Endothelial cell of umbilical vein (primary cell): ENCODE results near the gene CDC42EP4. TPM values are rescaled to one million over a fixed set of nuclear protein-coding genes. Genes with fewer than 3 reads are reported as not detected.

Source experiments
- BruUV-seq: library from RNA; stranded (reverse); fragments of 400-500 nt; replicated peaks from 2 replicates; lab custom pipeline; 2021; lab: Mats Ljungman, UMichigan
- CTCF ChIA-PET: fragments of 300-600, 350-600 bp; sonication (Branson Sonifier 250); formaldehyde crosslinking; loops from one replicate; lab custom pipeline; 2021; ENCODE audit warnings: antibody characterized with exemption, inconsistent platforms; lab: Charles Lee
- POLR2A ChIA-PET: fragments of 300-600, 350-600 bp; sonication (Branson Sonifier 250); formaldehyde crosslinking; loops from one replicate; lab custom pipeline; 2021; ENCODE audit warnings: antibody characterized with exemption, inconsistent platforms; lab: Charles Lee
- DNase-seq: peaks from one replicate; pipeline ENCODE4 v3.0.0-alpha.2; 2011; ENCODE audit warnings: low read depth, low spot score
- FAIRE-seq: peaks from 2 replicates; lab custom pipeline; 2011; peaks lifted over from hg19 to GRCh38; lab: Jason Lieb, UNC
- H2AFZ ChIP-seq: 2 replicates; pipeline ENCODE4 v1.6.0; 2012; ENCODE audit warnings: low read depth, low read length, control low read depth, inconsistent platforms
- H3K27ac ChIP-seq: 2 replicates; pipeline ENCODE4 v1.5.1; 2011; ENCODE audit warnings: low read depth, mild to moderate bottlenecking, control low read depth, low read length, moderate library complexity; ENCODE audit not compliant: insufficient read depth
- H3K27me3 ChIP-seq, 2 experiments: 2 replicates each; pipeline versions ENCODE4 v1.6.0 to v1.6.1; 2011; ENCODE audit warnings: low read length in 2 of 2, mixed read lengths in 1 of 2; ENCODE audit not compliant: control insufficient read depth in 2 of 2, insufficient read depth in 2 of 2
- H3K36me3 ChIP-seq, 2 experiments: 2 replicates in 1 of 2; 3 replicates in 1 of 2; pipeline ENCODE4 v1.5.1; 2011; ENCODE audit warnings: low read length in 2 of 2, mild to moderate bottlenecking in 1 of 2, moderate library complexity in 1 of 2; ENCODE audit not compliant: control insufficient read depth in 2 of 2, insufficient read depth in 2 of 2; ENCODE audit errors: extremely low read depth in 1 of 2
- H3K4me1 ChIP-seq: 3 replicates; pipeline ENCODE4 v1.5.1; 2011; ENCODE audit warnings: mild to moderate bottlenecking, low read length; ENCODE audit not compliant: control insufficient read depth, insufficient read depth; ENCODE audit errors: extremely low read depth
- H3K4me2 ChIP-seq: 2 replicates; pipeline ENCODE4 v1.6.1; 2011; ENCODE audit warnings: low read length, control low read depth, mixed read lengths; ENCODE audit not compliant: insufficient read depth
- H3K4me3 ChIP-seq, 3 experiments: fragments of 200-600 bp in 1 of 3; sonication (generic), shearing (Covaris generic) in 1 of 3; replicated peaks in 1 of 3; 2 replicates each; pipeline ENCODE4 v1.5.1; 2011 to 2016; ENCODE audit warnings: control low read depth in 3 of 3, low read length in 3 of 3, mild to moderate bottlenecking in 2 of 3, inconsistent platforms in 1 of 3, low read depth in 1 of 3, moderate library complexity in 1 of 3; ENCODE audit not compliant: insufficient read depth in 1 of 3
- H3K79me2 ChIP-seq: 2 replicates; pipeline ENCODE4 v1.6.0; 2012; ENCODE audit warnings: low read length, inconsistent platforms; ENCODE audit not compliant: control insufficient read depth, insufficient read depth
- H3K9ac ChIP-seq: replicated peaks from 2 replicates; pipeline ENCODE3; 2011; ENCODE audit warnings: low read length, control low read depth; ENCODE audit not compliant: insufficient read depth; ENCODE audit errors: extremely low read depth
- H3K9me1 ChIP-seq: replicated peaks from 3 replicates; pipeline ENCODE4 v1.6.0; 2011; ENCODE audit warnings: mild to moderate bottlenecking, low read length; ENCODE audit not compliant: control insufficient read depth, insufficient read depth; ENCODE audit errors: extremely low read depth
- H3K9me3 ChIP-seq: replicated peaks from 2 replicates; pipeline ENCODE4 v1.5.1; 2012; ENCODE audit warnings: low read length, inconsistent platforms; ENCODE audit not compliant: control insufficient read depth, insufficient read depth
- H4K20me1 ChIP-seq: replicated peaks from 2 replicates; pipeline ENCODE3; 2011; ENCODE audit warnings: mild to moderate bottlenecking, low read length; ENCODE audit not compliant: control insufficient read depth, insufficient read depth; ENCODE audit errors: extremely low read depth
- EZH2 ChIP-seq: IDR thresholded peaks from 2 replicates; pipeline ENCODE4 v1.6.1; 2012; ENCODE audit warnings: borderline replicate concordance, low read depth, mild to moderate bottlenecking, moderate library complexity, low read length, inconsistent platforms; ENCODE audit not compliant: severe bottlenecking
- FOS ChIP-seq: IDR thresholded peaks from 2 replicates; pipeline ENCODE4 v1.6.1; 2011; ENCODE audit warnings: mild to moderate bottlenecking, low read length, moderate library complexity, borderline replicate concordance; ENCODE audit not compliant: insufficient read depth
- GATA2 ChIP-seq: IDR thresholded peaks from 2 replicates; pipeline ENCODE4 v1.7.0; 2011; ENCODE audit warnings: low read depth, mild to moderate bottlenecking, moderate library complexity, mixed read lengths, low read length; ENCODE audit not compliant: insufficient read length, insufficient read depth
- JUN ChIP-seq: IDR thresholded peaks from 2 replicates; pipeline ENCODE4 v1.6.1; 2011; ENCODE audit warnings: borderline replicate concordance, low read depth; ENCODE audit not compliant: insufficient read length, insufficient read depth
- MYC ChIP-seq: IDR thresholded peaks from one replicate; pipeline ENCODE4 v1.6.1; 2011; ENCODE audit warnings: mild to moderate bottlenecking, low read depth, low read length
- POLR2A ChIP-seq: IDR thresholded peaks from 2 replicates; pipeline ENCODE4 v1.6.1; 2012; ENCODE audit warnings: low read depth, mild to moderate bottlenecking, control low read depth, low read length
- POLR2AphosphoS5 ChIP-seq: IDR thresholded peaks from 2 replicates; pipeline ENCODE4 v1.6.1; 2012; ENCODE audit warnings: low read depth, mild to moderate bottlenecking, control low read depth, low read length, moderate library complexity; ENCODE audit not compliant: insufficient read depth
- dilution Hi-C: fragments of 300-500 bp; cut with MboI; formaldehyde crosslinking; loops from one replicate; pipeline ENCODE4 v1.15.0; 2019; ENCODE audit warnings: low sequenced_read_pairs; ENCODE audit not compliant: extremely low pct_ligation_motif_present
- intact Hi-C: fragments of 100-400 bp; cut with micrococcal nuclease; formaldehyde crosslinking; loops from one replicate; pipeline ENCODE4 v1.10.0; 2022
- polyA plus RNA-seq, 4 experiments: library from polyadenylated mRNA; depleted of rRNA in 3 of 4; stranded (reverse) in 3 of 4; unstranded in 1 of 4; fragments of >200 nt; gene quantifications; 2 replicates each; pipeline versions ENCODE4 v1.2.1 to v1.2.3, GENCODE V29; 2011 to 2012; ENCODE audit warnings: missing spikeins in 1 of 4
- total RNA-seq: library from RNA; stranded (reverse); gene quantifications from 2 replicates; pipeline ENCODE4 v1.2.3, GENCODE V29; 2021
- TF ChIP-seq, protein P1 (sequence below): IDR thresholded peaks from 2 replicates; pipeline ENCODE4 v1.6.1; 2011; ENCODE audit not compliant: insufficient read depth, insufficient read length

CDC42EP4 gene
- total and polyA plus RNA-seq, 2 donors (not counting 3 experiments of a cell fraction or from before 2014, with no cell fraction given) = 11.4 to 19.6 TPM

DNA sequence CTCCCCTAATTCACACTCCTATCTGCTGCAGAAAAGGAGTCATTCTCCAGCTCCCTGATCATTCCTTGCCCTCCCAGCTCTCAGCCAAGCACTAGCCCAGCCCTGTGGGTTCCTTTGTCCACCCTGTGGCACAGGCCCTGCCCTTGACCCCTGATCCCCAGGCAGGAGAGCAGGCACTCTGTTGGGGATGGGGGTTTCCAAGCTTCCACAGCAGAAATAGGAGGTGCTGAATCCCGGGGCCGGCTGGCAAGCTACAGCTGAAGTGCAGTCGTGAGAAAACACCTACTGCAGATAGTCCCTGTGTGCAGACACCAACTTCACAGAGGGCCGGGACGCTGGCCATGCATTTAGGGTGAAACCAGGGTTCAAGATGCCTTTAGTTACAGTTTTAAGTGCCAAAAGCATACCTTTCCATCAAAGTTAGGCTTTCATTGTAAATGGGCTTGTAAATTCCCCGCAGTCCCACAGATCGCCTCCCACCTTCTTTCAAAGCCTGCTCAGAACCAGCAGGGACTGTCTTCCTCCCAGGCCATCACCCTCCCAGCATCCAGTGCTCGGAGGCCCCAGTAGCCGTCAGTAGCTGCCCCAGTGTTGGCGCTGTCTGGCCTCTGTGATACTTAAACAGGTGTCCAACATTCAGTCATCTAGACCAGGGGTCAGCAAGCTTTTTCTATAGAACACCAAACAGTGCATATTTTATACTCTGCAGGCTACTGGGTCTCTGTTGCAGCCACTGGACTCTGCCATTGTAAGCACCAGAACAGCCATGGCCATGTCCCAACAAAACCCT, 60.8 kb downstream of the CDC42EP4 start:
- no peaks in the 10 kb centered on the region for H3K27me3 ChIP-seq
- TF ChIP-seq GATA2 (no peak), EZH2 (no peak), POLR2AphosphoS5 (no peak), FOS (no peak), MYC (no peak), POLR2A (no peak), JUN (no peak)
- TF ChIP-seq, protein P1, sequence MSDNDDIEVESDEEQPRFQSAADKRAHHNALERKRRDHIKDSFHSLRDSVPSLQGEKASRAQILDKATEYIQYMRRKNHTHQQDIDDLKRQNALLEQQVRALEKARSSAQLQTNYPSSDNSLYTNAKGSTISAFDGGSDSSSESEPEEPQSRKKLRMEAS = no peak
- no peak overlapping the region for H3K4me3 ChIP-seq
- no peak overlapping the region for H3K9ac ChIP-seq
- no peaks in the 10 kb centered on the region for H3K4me1 ChIP-seq
- H3K9me3 ChIP-seq = no peaks in the 10 kb centered on the region
- H3K27ac ChIP-seq = no peak overlapping the region
- ChIA-PET POLR2A (no interaction called here), CTCF (interaction anchor here (1.1 to 7.4 kb wide), 5 partner anchors 9 to 694 kb away, joined by 3 to 73 read pairs (median 6); no protein-coding TSS in a partner anchor)
- no peak for FAIRE-seq
- BruUV-seq = no TSS peak
- DNase-seq = no peak
- dilution Hi-C loops = no loop called here
- no peaks in the 10 kb centered on the region for H4K20me1 ChIP-seq
- intact Hi-C loops = no loop called here
- H3K79me2 ChIP-seq = no peaks in the 10 kb centered on the region
- H3K4me2 ChIP-seq = no peak overlapping the region
- H2AFZ ChIP-seq = no peak overlapping the region
- H3K36me3 ChIP-seq = peaks cover 0 to 2% of the 10 kb centered on the region in 2 experiments
- no peaks in the 10 kb centered on the region for H3K9me1 ChIP-seq
